Hepatocyte (in vitro differentiated cells): ENCODE data around the gene EPHA5. TPM values are rescaled to one million over a fixed set of nuclear protein-coding genes. Genes with fewer than 3 reads are reported as not detected.

Experiments
- DNase-seq: peaks from one replicate; pipeline ENCODE4 v3.0.0-alpha.2; 2016; ENCODE audit warnings: low spot score
- H2AFZ ChIP-seq: fragments of 200-600 bp; sonication (generic); 2 replicates; pipeline ENCODE4 v1.6.0; 2016; ENCODE audit warnings: antibody characterized with exemption, mild to moderate bottlenecking
- H3K27ac ChIP-seq: fragments of 200-600 bp; sonication (generic); 2 replicates; pipeline ENCODE4 v1.5.1; 2016; ENCODE audit warnings: mild to moderate bottlenecking
- H3K27me3 ChIP-seq: fragments of 200-600 bp; sonication (generic); 2 replicates; pipeline ENCODE4 v1.6.1; 2016
- H3K36me3 ChIP-seq: fragments of 200-600 bp; sonication (generic); replicated peaks from 2 replicates; pipeline ENCODE4 v1.5.1; 2016; ENCODE audit warnings: low read depth; ENCODE audit not compliant: insufficient read depth
- H3K4me1 ChIP-seq: fragments of 200-600 bp; sonication (generic); 2 replicates; pipeline ENCODE4 v1.5.1; 2016; ENCODE audit warnings: mild to moderate bottlenecking, moderate library complexity; ENCODE audit not compliant: insufficient read depth
- H3K4me2 ChIP-seq: fragments of 200-600 bp; sonication (generic); 2 replicates; pipeline ENCODE4 v1.6.0; 2016
- H3K4me3 ChIP-seq: fragments of 200-600 bp; sonication (generic); 2 replicates; pipeline ENCODE4 v1.5.1; 2016; ENCODE audit warnings: mild to moderate bottlenecking
- H3K79me2 ChIP-seq: fragments of 200-600 bp; sonication (generic); 2 replicates; pipeline ENCODE4 v1.6.0; 2017; ENCODE audit warnings: mild to moderate bottlenecking
- H3K9me2 ChIP-seq: fragments of 200-600 bp; sonication (generic); replicated peaks from 2 replicates; pipeline ENCODE4 v1.6.0; 2017; ENCODE audit warnings: mild to moderate bottlenecking; ENCODE audit not compliant: insufficient read depth
- H3K9me3 ChIP-seq: fragments of 200-600 bp; sonication (generic); 2 replicates; pipeline ENCODE4 v1.5.1; 2016; ENCODE audit warnings: low read depth, mild to moderate bottlenecking
- H4K20me1 ChIP-seq: fragments of 200-600 bp; sonication (generic); 2 replicates; pipeline ENCODE4 v1.6.0; 2016; ENCODE audit warnings: mild to moderate bottlenecking; ENCODE audit not compliant: insufficient read depth, poor library complexity, severe bottlenecking
- CTCF ChIP-seq: fragments of 200-600 bp; sonication (generic); IDR thresholded peaks from 2 replicates; pipeline ENCODE4 v1.5.1; 2016; ENCODE audit warnings: antibody characterized with exemption, mild to moderate bottlenecking; ENCODE audit not compliant: poor library complexity
- EZH2 ChIP-seq: fragments of 200-600 bp; sonication (generic); IDR thresholded peaks from 2 replicates; pipeline ENCODE4 v1.6.1; 2016; ENCODE audit warnings: antibody characterized with exemption, mild to moderate bottlenecking, borderline replicate concordance
- EZH2phosphoT487 ChIP-seq: fragments of 200-600 bp; sonication (generic); IDR thresholded peaks from one replicate; pipeline ENCODE4 v1.6.1; 2018; ENCODE audit warnings: antibody characterized with exemption, mild to moderate bottlenecking, low read depth, moderate library complexity; ENCODE audit not compliant: unreplicated experiment, severe bottlenecking
- WGBS: methylation state at CpG from one replicate; pipeline ENCODE4 v1.1.6; 2016; ENCODE audit warnings: low lambda C conversion rate; ENCODE audit errors: missing lambda C conversion rate; 5-methylcytosine and 5-hydroxymethylcytosine counted together
- polyA plus RNA-seq: library from polyadenylated mRNA; unstranded; fragments of >200 nt; fragmentation: Nextera tagmentation; extraction: Ambion mirVana; gene quantifications from 2 replicates; pipeline ENCODE4 v1.2.1, GENCODE V29; 2016
- total RNA-seq: library from RNA; depleted of rRNA; stranded (reverse); fragments of >200 nt; gene quantifications from 2 replicates; pipeline ENCODE4 v1.2.3, GENCODE V29; 2014

Gene EPHA5
- total and polyA plus RNA-seq, 2 experiments from 2014 or later = 0.05 to 0.63 TPM

GRCh38 chr4:65623506-65623905 is 46.8 kb downstream of the EPHA5 start:
- Histone ChIP-seq H3K9me3 (no peaks in the 10 kb centered on the region), H3K4me3 (no peak overlapping the region), H2AFZ (no peak overlapping the region), H4K20me1 (no peaks in the 10 kb centered on the region), H3K79me2 (no peaks in the 10 kb centered on the region), H3K27ac (no peak overlapping the region), H3K4me1 (no peaks in the 10 kb centered on the region), H3K9me2 (no peaks in the 10 kb centered on the region), H3K27me3 (no peaks in the 10 kb centered on the region), H3K4me2 (no peak overlapping the region), H3K36me3 (no peaks in the 10 kb centered on the region)
- TF ChIP-seq EZH2 (no peak), CTCF (no peak), EZH2phosphoT487 (no peak)
- DNase-seq = no peak
- WGBS = 69% methylated on average over 1 of the region's 1 CpG

- no peak overlapping the region for H2AFZ ChIP-seq
- no peaks in the 10 kb centered on the region for H3K9me2 ChIP-seq
- no peak for DNase-seq
- WGBS = 80% methylated on average over 1 of the region's 1 CpG
- H3K27ac ChIP-seq = no peak overlapping the region
- no peaks in the 10 kb centered on the region for H3K36me3 ChIP-seq
- no peaks in the 10 kb centered on the region for H3K27me3 ChIP-seq
- no peak overlapping the region for H3K4me2 ChIP-seq
- no peaks in the 10 kb centered on the region for H3K4me1 ChIP-seq
- no peaks in the 10 kb centered on the region for H4K20me1 ChIP-seq
- no peak for TF ChIP-seq EZH2
- TF ChIP-seq CTCF = no peak
- TF ChIP-seq EZH2phosphoT487 = no peak
- no peaks in the 10 kb centered on the region for H3K79me2 ChIP-seq
- H3K9me3 ChIP-seq = no peaks in the 10 kb centered on the region
- no peak overlapping the region for H3K4me3 ChIP-seq
Measured at GRCh38 chr4:65617416-65617815, 52.9 kb downstream of the EPHA5 start.

- Histone ChIP-seq H3K27ac (no peak overlapping the region), H3K4me1 (no peaks in the 10 kb centered on the region), H4K20me1 (no peaks in the 10 kb centered on the region), H3K27me3 (no peaks in the 10 kb centered on the region), H3K4me3 (no peak overlapping the region), H3K36me3 (no peaks in the 10 kb centered on the region), H3K9me3 (no peaks in the 10 kb centered on the region), H3K9me2 (no peaks in the 10 kb centered on the region), H2AFZ (no peak overlapping the region), H3K79me2 (no peaks in the 10 kb centered on the region), H3K4me2 (no peak overlapping the region)
- TF ChIP-seq CTCF (no peak), EZH2phosphoT487 (no peak), EZH2 (no peak)
- DNase-seq = no peak
- 79% methylated on average over 1 of the region's 1 CpG for WGBS
Measured at GRCh38 chr4:65604515-65604914, 65.8 kb downstream of the EPHA5 start.

- no peak overlapping the region for H2AFZ ChIP-seq
- no peaks in the 10 kb centered on the region for H3K36me3 ChIP-seq
- H3K9me2 ChIP-seq = no peaks in the 10 kb centered on the region
- no peak overlapping the region for H3K4me2 ChIP-seq
- H3K4me1 ChIP-seq = no peaks in the 10 kb centered on the region
- no peaks in the 10 kb centered on the region for H3K79me2 ChIP-seq
- WGBS = 65% methylated on average over 3 of the region's 3 CpGs
- no peaks in the 10 kb centered on the region for H4K20me1 ChIP-seq
- TF ChIP-seq CTCF (no peak), EZH2 (no peak), EZH2phosphoT487 (no peak)
- H3K27ac ChIP-seq = no peak overlapping the region
- DNase-seq = no peak
- no peaks in the 10 kb centered on the region for H3K27me3 ChIP-seq
- no peak overlapping the region for H3K4me3 ChIP-seq
- H3K9me3 ChIP-seq = no peaks in the 10 kb centered on the region
Measured at GRCh38 chr4:65600656-65601055, 69.6 kb downstream of the EPHA5 start.
